Jurkat, Clone E6-1 (cell line): Measurements from ENCODE around the gene NDST1. TPM values are rescaled to one million over a fixed set of nuclear protein-coding genes. Genes with fewer than 3 reads are reported as not detected.
"Not testable (repeated sequence)": the region's sequence is repeated elsewhere in the genome, so short reads cannot be mapped to it uniquely, and the experiment has no call there.

Experiments
- DNase-seq: peaks from one replicate; pipeline ENCODE4 v3.0.0-alpha.2; 2011; ENCODE audit warnings: low read depth, low spot score
- H3K4me3 ChIP-seq: 2 replicates; pipeline ENCODE4 v1.5.1; 2011; ENCODE audit warnings: mild to moderate bottlenecking, low read length, control low read depth, moderate library complexity
- polyA plus RNA-seq: library from polyadenylated mRNA; unstranded; fragments of >200 nt; gene quantifications from one replicate; pipeline ENCODE4 v1.2.1, GENCODE V29; 2012; ENCODE audit warnings: missing spikeins; ENCODE audit not compliant: insufficient read length, insufficient read depth

Gene NDST1
- 13.5 TPM for polyA plus RNA-seq

GRCh38 chr5:150507474-150508276 lies at the start of gene NDST1:
NDST1 (plus strand) TSS chr5:150508131; CDS start chr5:150521255, 13,124 bp downstream.
- no peak for DNase-seq
- H3K4me3 ChIP-seq: no peak within 1 kb of the TSS

- peak overlapping the region; percentile 22; the same call in 1 of the 2 replicates for H3K4me3 ChIP-seq
- DNase-seq: peak; percentile 59
These were observed 49.0 kb upstream of the NDST1 start for GRCh38 chr5:150458802-150459557.

GRCh38 chr5:150460781-150461180 lies 47.1 kb upstream of the NDST1 start:
- no peak for DNase-seq
- no peak overlapping the region for H3K4me3 ChIP-seq

- DNase-seq: no peak
- no peak overlapping the region for H3K4me3 ChIP-seq
These were observed 46.7 kb upstream of the NDST1 start for GRCh38 chr5:150461231-150461630.

GRCh38 chr5:150464554-150465012 lies 43.3 kb upstream of the NDST1 start:
- DNase-seq: no peak
- no peak overlapping the region for H3K4me3 ChIP-seq

- no peak for DNase-seq
These were observed 42.0 kb upstream of the NDST1 start for GRCh38 chr5:150465927-150466326.

GRCh38 chr5:150468206-150468605 lies 39.7 kb upstream of the NDST1 start:
- DNase-seq: no peak
- no peak overlapping the region for H3K4me3 ChIP-seq

More at GRCh38 chr5:150465927-150466326, 42.0 kb upstream of the NDST1 start:
- H3K4me3 ChIP-seq: no peak overlapping the region

DNA sequence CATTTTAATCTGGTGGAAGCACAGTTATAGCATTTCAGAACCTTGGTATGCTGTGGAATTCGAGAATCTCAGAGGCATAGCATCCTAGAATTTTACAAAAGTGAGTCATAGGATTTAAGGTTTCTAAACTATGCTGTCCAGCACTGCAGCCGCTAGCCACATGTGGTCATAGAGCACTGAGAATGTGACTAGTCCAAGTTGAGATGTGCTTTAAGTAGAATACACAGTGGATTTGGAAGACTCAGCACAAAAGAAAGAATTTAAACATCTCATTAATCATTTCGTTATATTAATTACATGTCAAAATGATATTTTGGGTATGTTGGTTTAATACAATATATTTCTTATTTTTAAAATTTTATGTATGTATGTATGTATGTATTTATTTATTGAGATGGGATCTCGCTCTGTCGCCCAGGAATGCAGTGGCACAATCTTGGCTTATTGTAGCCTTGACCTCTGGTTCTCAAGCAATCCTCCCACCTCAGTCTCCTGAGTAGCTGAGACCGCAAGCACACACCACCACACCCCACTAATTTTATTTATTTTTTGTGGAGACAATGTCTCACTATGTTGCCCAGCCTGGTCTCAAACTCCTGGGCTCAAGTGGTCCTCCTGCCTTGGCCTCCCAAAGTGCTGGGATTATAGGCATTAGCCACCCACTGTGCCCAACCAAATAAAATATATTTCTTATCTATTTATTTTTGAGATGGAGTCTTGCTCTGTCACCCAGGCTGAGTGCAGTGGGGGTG lies 38.0 kb upstream of the NDST1 start:
- no peak overlapping the region for H3K4me3 ChIP-seq
- no peak for DNase-seq

DNA sequence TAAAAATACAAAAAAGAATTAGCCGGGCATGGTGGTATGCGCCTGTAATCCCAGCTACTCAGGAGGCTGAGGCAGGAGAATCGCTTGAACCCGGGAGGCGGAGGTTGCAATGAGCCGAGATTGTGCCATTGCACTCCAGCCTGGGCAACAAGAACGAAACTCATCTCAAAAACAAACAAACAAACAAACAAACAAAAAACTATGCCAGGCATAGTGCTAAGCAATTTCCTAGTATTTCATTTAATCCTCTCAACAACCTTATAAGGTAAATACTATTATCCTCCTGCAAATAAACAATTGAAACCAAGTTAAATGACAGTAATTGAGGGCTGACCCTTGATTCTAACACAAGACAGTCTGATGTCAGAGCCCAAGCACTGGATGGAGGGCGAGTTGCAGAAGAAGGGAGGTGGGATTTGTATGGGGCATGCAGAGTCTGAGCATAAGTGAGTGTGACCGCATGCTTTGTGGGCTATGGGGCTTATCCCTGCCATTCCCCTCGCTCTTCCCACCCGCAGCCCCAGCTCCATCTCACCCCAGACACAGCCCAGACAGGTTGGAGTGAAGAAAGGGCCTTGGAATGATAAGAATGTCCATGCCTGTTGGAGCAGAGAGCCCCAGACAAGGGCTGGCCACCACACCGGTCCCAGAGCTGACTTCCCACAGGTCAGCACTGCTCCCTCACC lies 34.1 kb upstream of the NDST1 start:
- H3K4me3 ChIP-seq: no peak overlapping the region
- no peak for DNase-seq

- DNase-seq: not testable (repeated sequence)
These were observed 31.4 kb upstream of the NDST1 start for GRCh38 chr5:150476568-150476967.

DNA sequence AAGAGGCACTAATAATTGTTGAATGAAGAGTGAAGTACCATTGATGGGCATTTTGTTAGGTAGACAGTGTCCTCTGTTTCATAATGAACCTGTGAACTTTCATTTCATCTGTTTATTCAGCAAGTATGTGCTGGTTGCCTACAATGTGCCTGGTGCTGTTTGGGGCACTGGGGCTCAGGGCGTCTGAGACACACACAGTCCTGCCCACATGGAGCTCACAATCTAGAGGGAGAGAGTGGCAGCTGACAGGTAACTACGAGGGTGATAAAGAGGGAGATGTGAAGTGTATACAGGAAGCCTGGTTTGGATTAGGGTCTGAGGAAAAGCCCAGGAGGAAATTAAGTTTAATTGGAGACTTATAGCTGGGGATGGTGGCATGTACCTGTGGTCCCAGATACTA lies 28.5 kb upstream of the NDST1 start:
- DNase-seq: no peak
- no peak overlapping the region for H3K4me3 ChIP-seq

More at GRCh38 chr5:150476568-150476967, 31.4 kb upstream of the NDST1 start:
- H3K4me3 ChIP-seq: not testable (repeated sequence)

DNA sequence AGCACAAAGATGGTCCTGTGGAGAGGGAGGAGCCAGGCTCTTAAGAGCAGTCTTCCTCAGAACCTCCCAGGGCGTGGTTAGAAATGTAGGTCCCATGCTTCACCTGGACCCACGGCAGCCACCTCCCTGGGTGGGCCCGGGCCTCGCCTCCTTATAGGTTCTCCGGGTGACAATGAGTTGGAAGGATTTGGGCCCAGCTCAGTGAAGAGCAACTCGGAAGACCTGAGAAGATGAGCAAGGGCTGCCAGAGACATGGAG lies 26.3 kb upstream of the NDST1 start:
- no peak for DNase-seq
- no peak overlapping the region for H3K4me3 ChIP-seq

GRCh38 chr5:150481972-150482406 lies 25.9 kb upstream of the NDST1 start:
- H3K4me3 ChIP-seq: no peak overlapping the region
- DNase-seq: no peak

DNA sequence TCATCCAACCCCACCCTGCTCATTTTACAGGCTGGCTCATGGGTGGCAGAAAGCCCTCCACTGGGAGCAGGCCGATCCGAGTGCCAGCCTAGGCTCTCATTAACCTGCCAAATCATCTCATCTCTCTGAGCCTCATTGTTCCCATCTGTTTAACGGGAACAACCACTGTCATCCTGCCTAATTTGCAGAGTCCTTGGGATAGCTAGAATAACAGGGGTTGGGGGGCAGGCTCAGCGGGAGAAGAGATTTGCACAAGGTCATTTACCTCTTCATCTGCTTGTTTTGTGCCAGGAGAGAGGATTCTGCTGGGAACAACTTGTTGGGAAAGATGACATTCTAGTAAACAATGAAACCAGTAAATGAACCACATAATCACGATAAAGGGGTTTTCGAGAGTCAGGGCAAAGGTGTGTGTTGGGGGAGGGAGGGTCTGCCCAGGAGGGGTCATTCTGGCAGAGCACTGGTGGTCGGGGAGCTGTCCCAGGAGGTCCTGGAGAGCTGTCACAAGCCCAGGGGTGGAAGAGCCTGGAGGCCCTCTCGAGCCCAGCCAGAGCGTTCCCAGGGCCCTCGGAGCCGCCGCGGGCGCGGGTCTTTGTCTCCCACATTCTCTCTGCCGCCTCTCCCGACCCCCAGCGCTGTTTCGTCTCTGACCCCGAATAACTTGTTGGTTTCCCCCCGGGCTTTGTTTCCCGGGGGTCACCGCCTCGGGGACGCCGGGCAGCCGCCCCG lies 22.8 kb upstream of the NDST1 start:
- DNase-seq: no peak
- H3K4me3 ChIP-seq: peak overlapping the region; percentile 73

DNA sequence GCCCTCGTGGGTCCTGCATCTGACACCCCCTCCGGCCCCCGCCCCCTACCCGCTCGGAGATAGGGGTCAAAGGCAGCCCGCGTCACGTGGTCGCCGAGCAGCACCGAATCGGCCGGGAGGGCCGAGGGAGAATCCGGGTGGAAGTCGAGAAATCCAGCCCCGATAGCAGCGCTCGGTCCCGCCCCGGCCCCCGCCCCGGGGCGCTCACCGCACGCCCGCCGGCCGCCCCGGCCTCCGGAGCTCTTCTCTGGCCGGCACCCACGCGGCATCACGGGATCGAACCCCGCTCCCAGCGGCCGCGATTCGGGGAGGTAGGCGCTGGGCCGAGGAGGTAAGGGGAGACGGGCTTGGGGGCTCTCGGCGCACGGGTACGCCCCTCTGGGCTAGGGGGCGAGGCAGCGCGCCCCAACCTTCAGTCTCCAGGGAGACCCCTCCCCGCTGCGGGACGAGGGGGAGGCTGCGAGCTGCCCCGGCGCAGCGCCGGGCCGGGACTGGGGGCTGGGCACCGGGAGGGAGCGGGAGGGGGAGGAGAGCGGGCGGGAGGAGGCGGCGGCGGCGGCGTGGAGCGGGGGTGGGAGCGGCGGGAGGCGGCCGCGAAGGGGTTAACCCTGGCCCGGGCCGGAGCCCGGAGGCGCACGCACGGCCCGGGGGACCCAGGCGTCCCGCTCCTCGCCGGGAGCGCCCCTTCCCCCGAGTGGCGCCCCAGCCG lies 22.1 kb upstream of the NDST1 start:
- no peak for DNase-seq
- H3K4me3 ChIP-seq: peak overlapping the region; percentile 73

DNA sequence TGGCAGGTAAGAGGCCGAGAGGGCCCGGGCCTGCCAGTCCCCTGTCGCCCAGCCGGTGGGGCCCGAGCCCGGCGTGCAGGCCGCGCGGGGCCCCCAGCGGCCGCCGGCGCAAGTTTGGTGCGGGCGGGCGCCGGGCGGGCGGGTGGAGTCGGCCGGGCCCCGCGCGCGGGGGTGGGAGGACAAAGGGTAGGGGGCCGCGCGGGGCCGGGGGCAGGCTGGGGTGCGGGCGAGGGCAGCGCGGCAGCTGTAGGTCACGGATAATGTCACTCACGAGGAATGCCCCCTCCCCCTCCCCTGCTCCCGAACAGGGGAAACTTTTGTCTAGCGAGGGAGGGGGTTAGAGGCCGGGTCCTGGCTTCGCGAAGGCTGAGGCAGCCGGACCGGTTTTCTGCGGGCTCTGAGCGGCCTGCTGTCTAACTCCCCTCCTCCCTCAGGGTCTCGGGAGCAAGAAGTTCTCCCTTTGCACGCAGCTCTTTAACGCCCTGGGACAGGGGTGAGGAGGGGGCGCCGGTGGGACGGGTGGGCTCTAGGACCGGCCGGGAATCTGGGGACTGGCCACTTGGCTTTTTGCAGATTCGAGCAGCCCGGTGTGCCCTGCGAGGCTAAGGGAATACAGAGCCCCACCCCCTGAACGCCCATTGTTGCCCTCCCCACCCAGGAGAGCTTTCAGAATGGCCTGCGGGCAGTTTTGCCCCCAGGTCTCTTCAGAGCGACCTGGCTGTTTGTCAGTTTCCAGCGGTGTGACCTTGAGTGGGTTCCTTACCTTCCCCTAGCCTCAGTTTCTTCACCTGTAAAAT lies 21.3 kb upstream of the NDST1 start:
- DNase-seq: peak; percentile 29
- peak overlapping the region; percentile 73 for H3K4me3 ChIP-seq
